Endodermal cell (in vitro differentiated cells): ENCODE results near the gene MYL10. TPM values are rescaled to one million over a fixed set of nuclear protein-coding genes. Genes with fewer than 3 reads are reported as not detected.

Experiments
- DNase-seq: peaks from one replicate; pipeline ENCODE4 v3.0.0-alpha.2; 2017
- H3K27ac ChIP-seq: 2 replicates; pipeline ENCODE4 v1.5.1; 2013; ENCODE audit warnings: mild to moderate bottlenecking, low read depth, low read length, moderate library complexity
- H3K27me3 ChIP-seq: 2 replicates; pipeline ENCODE4 v1.6.1; 2013; ENCODE audit warnings: mild to moderate bottlenecking, low read length, moderate library complexity; ENCODE audit not compliant: insufficient read depth, control insufficient read depth, poor library complexity, severe bottlenecking
- H3K36me3 ChIP-seq: 2 replicates; pipeline ENCODE4 v1.7.0; 2013; ENCODE audit warnings: mild to moderate bottlenecking, low read length, moderate library complexity; ENCODE audit not compliant: control insufficient read depth, insufficient read depth
- H3K4me1 ChIP-seq: one replicate; pipeline ENCODE4 v1.7.0; 2013; ENCODE audit warnings: low read length; ENCODE audit not compliant: control insufficient read depth, insufficient read depth
- H3K4me3 ChIP-seq: 2 replicates; pipeline ENCODE4 v1.5.1; 2013; ENCODE audit warnings: mild to moderate bottlenecking, low read length, moderate library complexity
- H3K9ac ChIP-seq: 2 replicates; pipeline ENCODE4 v1.6.1; 2013; ENCODE audit warnings: mild to moderate bottlenecking, low read length, moderate library complexity; ENCODE audit not compliant: poor library complexity, severe bottlenecking; ENCODE audit errors: extremely low read depth
- H3K9me3 ChIP-seq: 2 replicates; pipeline ENCODE4 v1.6.1; 2013; ENCODE audit warnings: mild to moderate bottlenecking, low read length, moderate library complexity; ENCODE audit not compliant: control insufficient read depth
- H3K27ac Mint-ChIP-seq: 2 replicates; pipeline ENCODE4 v1.8.0; 2020; ENCODE audit warnings: mixed read lengths
- H3K27me3 Mint-ChIP-seq: 2 replicates; pipeline ENCODE4 v1.8.0; 2021; ENCODE audit warnings: mild to moderate bottlenecking, mixed read lengths; ENCODE audit not compliant: insufficient read depth
- H3K36me3 Mint-ChIP-seq: 2 replicates; pipeline ENCODE4 v1.8.0; 2020; ENCODE audit warnings: low read depth, mixed read lengths
- H3K4me1 Mint-ChIP-seq: 2 replicates; pipeline ENCODE4 v1.8.0; 2020; ENCODE audit warnings: mixed read lengths
- H3K4me3 Mint-ChIP-seq: 2 replicates; pipeline ENCODE4 v1.8.0; 2020; ENCODE audit warnings: mild to moderate bottlenecking, moderate library complexity, mixed read lengths
- H3K9me3 Mint-ChIP-seq: 2 replicates; pipeline ENCODE4 v1.8.0; 2020; ENCODE audit warnings: mild to moderate bottlenecking, mixed read lengths
- WGBS, 2 experiments: methylation state at CpG; one replicate each; pipeline versions ENCODE4 v1.1.5 to v1.1.7; 2013; ENCODE audit warnings: missing lambda C conversion rate in 2 of 2, mixed read lengths in 1 of 2; ENCODE audit not compliant: insufficient coverage in 1 of 2, insufficient read length in 1 of 2; 5-methylcytosine and 5-hydroxymethylcytosine counted together
- total RNA-seq, 2 donors: library from RNA; stranded (reverse); fragmentation: NEBNext Ultra II Directional in 1 of 2; extraction: Animal tissue kit (Norgen Biotek cat#: 25700) in 1 of 2; gene quantifications; 2 replicates in 1 of 2; 3 replicates in 1 of 2; pipeline ENCODE4 v1.2.1, GENCODE V29; 2021
- TF ChIP-seq, protein P1 (sequence below): fragments of 200-600 bp; sonication (generic); conservative IDR thresholded peaks from 2 replicates; pipeline ENCODE4 v1.5.0; 2021; ENCODE audit warnings: antibody characterized with exemption, mild to moderate bottlenecking

The MYL10 gene
- total RNA-seq, 2 donors from 2014 or later = not detected

DNA sequence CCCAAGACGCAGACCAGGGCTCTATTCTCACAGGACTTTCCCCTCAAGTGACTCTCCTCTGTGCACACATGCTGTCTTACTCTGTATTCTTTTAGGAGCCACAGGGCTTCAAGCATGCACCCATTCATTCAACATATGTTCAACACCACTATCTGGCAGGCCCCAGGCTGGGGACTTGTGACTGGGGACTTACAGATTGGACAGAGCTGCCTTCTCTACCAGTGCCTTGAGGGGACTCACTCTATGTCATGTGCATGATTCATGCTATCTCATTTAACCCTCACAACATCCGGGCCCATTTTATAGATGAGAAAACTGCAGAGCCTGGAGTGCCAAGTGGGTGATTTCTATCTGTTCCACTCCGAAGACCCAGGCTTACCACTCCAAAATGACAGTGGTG lies 34.3 kb downstream of the MYL10 start:
- H3K4me3 ChIP-seq = no peak overlapping the region
- no peaks in the 10 kb centered on the region for H3K9me3 ChIP-seq
- H3K27ac ChIP-seq = no peak overlapping the region
- no peak overlapping the region for H3K27ac Mint-ChIP-seq
- 84 to 100% methylated on average over 3 of the region's 3 CpGs for WGBS, 2 experiments
- no peaks in the 10 kb centered on the region for H3K36me3 ChIP-seq
- no peaks in the 10 kb centered on the region for H3K4me1 ChIP-seq
- no peaks in the 10 kb centered on the region for H3K4me1 Mint-ChIP-seq
- H3K27me3 Mint-ChIP-seq = peaks cover 8% of the 10 kb centered on the region
- no peaks in the 10 kb centered on the region for H3K9me3 Mint-ChIP-seq
- no peak overlapping the region for H3K9ac ChIP-seq
- H3K27me3 ChIP-seq = no peaks in the 10 kb centered on the region
- DNase-seq = no peak
- TF ChIP-seq, protein P1, sequence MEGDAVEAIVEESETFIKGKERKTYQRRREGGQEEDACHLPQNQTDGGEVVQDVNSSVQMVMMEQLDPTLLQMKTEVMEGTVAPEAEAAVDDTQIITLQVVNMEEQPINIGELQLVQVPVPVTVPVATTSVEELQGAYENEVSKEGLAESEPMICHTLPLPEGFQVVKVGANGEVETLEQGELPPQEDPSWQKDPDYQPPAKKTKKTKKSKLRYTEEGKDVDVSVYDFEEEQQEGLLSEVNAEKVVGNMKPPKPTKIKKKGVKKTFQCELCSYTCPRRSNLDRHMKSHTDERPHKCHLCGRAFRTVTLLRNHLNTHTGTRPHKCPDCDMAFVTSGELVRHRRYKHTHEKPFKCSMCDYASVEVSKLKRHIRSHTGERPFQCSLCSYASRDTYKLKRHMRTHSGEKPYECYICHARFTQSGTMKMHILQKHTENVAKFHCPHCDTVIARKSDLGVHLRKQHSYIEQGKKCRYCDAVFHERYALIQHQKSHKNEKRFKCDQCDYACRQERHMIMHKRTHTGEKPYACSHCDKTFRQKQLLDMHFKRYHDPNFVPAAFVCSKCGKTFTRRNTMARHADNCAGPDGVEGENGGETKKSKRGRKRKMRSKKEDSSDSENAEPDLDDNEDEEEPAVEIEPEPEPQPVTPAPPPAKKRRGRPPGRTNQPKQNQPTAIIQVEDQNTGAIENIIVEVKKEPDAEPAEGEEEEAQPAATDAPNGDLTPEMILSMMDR = no peak
- H3K36me3 Mint-ChIP-seq = no peaks in the 10 kb centered on the region
- no peak overlapping the region for H3K4me3 Mint-ChIP-seq

DNA sequence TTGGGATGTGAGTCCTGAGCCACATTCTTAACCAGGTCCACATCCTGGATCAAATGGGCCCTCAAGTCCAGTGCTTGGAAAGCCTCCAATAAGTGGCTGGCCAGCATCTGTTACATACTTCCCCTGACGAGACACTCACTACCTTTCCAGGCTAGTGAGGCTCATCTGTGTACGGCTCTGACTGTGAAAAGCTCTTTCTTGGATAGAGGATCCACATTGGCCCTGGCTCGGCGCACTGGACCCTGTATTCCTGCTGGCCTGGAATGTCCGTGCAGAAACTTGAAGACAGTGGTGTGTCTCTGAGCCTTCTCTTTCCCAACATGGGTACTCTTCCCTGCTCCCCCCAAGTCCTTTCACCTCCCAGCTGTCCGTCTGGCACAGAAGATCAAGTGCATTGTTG lies 35.5 kb downstream of the MYL10 start:
- Mint-ChIP-seq H3K9me3 (no peaks in the 10 kb centered on the region), H3K27ac (no peak overlapping the region), H3K27me3 (peaks cover 8% of the 10 kb centered on the region), H3K4me3 (no peak overlapping the region), H3K4me1 (no peaks in the 10 kb centered on the region), H3K36me3 (no peaks in the 10 kb centered on the region)
- Histone ChIP-seq H3K4me1 (no peaks in the 10 kb centered on the region), H3K9ac (no peak overlapping the region), H3K27me3 (no peaks in the 10 kb centered on the region), H3K36me3 (no peaks in the 10 kb centered on the region), H3K9me3 (no peaks in the 10 kb centered on the region), H3K27ac (no peak overlapping the region), H3K4me3 (no peak overlapping the region)
- TF ChIP-seq, protein P1 = no peak
- WGBS, 2 experiments = 88 to 93% methylated on average over 5 to 6 of the region's 6 CpGs
- DNase-seq = no peak

DNA sequence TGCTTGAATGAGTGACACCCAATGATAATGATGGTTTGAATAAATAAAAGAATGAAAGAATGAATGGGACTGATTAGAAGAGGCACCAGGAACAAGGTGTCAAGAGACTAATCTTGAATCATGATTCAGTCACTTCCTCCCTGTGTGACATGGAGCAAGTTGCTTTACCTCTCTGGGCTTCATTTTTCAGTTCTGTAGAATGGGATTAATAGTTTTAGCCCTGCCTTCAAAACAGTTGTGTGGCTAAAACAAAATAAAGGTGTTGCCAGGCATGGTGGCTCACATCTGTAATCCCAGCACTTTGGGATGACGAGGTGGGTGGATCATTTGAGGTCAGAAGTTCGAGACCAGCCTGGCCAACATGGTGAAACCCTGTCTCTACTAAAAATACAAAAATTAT lies 37.6 kb downstream of the MYL10 start:
- Histone ChIP-seq H3K9ac (no peak overlapping the region), H3K4me1 (no peaks in the 10 kb centered on the region), H3K27ac (no peak overlapping the region), H3K9me3 (no peaks in the 10 kb centered on the region), H3K36me3 (no peaks in the 10 kb centered on the region), H3K27me3 (no peaks in the 10 kb centered on the region), H3K4me3 (no peak overlapping the region)
- DNase-seq = no peak
- H3K27me3 Mint-ChIP-seq = peaks cover 8% of the 10 kb centered on the region
- H3K36me3 Mint-ChIP-seq = no peaks in the 10 kb centered on the region
- H3K27ac Mint-ChIP-seq = no peak overlapping the region
- no peaks in the 10 kb centered on the region for H3K4me1 Mint-ChIP-seq
- 98 to 100% methylated on average over 2 of the region's 2 CpGs for WGBS, 2 experiments
- TF ChIP-seq, protein P1 = no peak
- no peak overlapping the region for H3K4me3 Mint-ChIP-seq
- no peaks in the 10 kb centered on the region for H3K9me3 Mint-ChIP-seq
